ENCODE data around the gene CCT5.

GRCh38 chr5:10229306-10230048 is 20.6 kb upstream of the CCT5 start:
- 0 out of 2 replicates have a peak, but pooled peaks have one; percentile 19 for TF ChIP-seq CTCF (conservative IDR thresholded peaks at IDR 0.05; ENCODE audit: low read depth, low read length)
- no peak for TF ChIP-seq EZH2 (IDR thresholded peaks at IDR 0.05; ENCODE audit: borderline replicate concordance, low read depth, low read length, poor library complexity, severe bottlenecking)
